ENCODE data around the gene CD244. TPM values are rescaled to one million over a fixed set of nuclear protein-coding genes. Genes with fewer than 3 reads are reported as not detected.

Gene CD244
- polyA plus RNA-seq, 1 donor from 2014 or later, result not detected

GRCh38 chr1:160821627-160822026 is 41.1 kb downstream of the CD244 start:
- TF ChIP-seq EP300 (conservative IDR thresholded peaks at IDR 0.05; ENCODE audit: poor library complexity, severe bottlenecking) (no peak), REST (IDR thresholded peaks at IDR 0.05; ENCODE audit: borderline replicate concordance) (no peak), RAD21 (conservative IDR thresholded peaks at IDR 0.05) (no peak), SMC3 (conservative IDR thresholded peaks at IDR 0.05; ENCODE audit: poor library complexity) (no peak), CTCF (IDR thresholded peaks at IDR 0.05; ENCODE audit: poor library complexity, severe bottlenecking) (no peak), MXI1 (conservative IDR thresholded peaks at IDR 0.05; ENCODE audit: poor library complexity, severe bottlenecking) (no peak), TAF1 (IDR thresholded peaks at IDR 0.05; ENCODE audit: low read depth) (no peak), POLR2AphosphoS5 (IDR thresholded peaks at IDR 0.05) (no peak), EZH2 (IDR thresholded peaks at IDR 0.05; ENCODE audit: borderline replicate concordance, insufficient read depth, low read length, poor library complexity, severe bottlenecking) (no peak)
- no peak overlapping the region for H3K4me3 ChIP-seq (ENCODE audit: low read length)
- H2AFZ ChIP-seq (ENCODE audit: low read depth, low read length), result no peak overlapping the region
- no peaks in the 10 kb centered on the region for H3F3A ChIP-seq (ENCODE audit: insufficient read depth, low read length, poor library complexity, severe bottlenecking)
- no peaks in the 10 kb centered on the region for H3K9me2 ChIP-seq (ENCODE audit: insufficient read depth, low read length)
- no peaks in the 10 kb centered on the region for H3K36me3 ChIP-seq (ENCODE audit: insufficient read depth, low read length)
- no peaks in the 10 kb centered on the region for H3K27me3 ChIP-seq (ENCODE audit: insufficient read depth, low read depth, low read length)
- no peak overlapping the region for H3K27ac ChIP-seq (ENCODE audit: low read length)
- no peaks in the 10 kb centered on the region for H4K20me1 ChIP-seq (ENCODE audit: insufficient read depth)
- H3K9ac ChIP-seq (ENCODE audit: low read length), result no peak overlapping the region
- H3K4me2 ChIP-seq (ENCODE audit: low read length), result no peak overlapping the region
- no peaks in the 10 kb centered on the region for H3K79me2 ChIP-seq (replicated peaks; ENCODE audit: insufficient read depth, low read length)
- H3K9me3 ChIP-seq (ENCODE audit: low read length), result no peaks in the 10 kb centered on the region

- Histone ChIP-seq H3K4me2 (ENCODE audit: low read length) (no peak overlapping the region), H3K36me3 (ENCODE audit: insufficient read depth, low read length) (no peaks in the 10 kb centered on the region), H3K27me3 (ENCODE audit: insufficient read depth, low read depth, low read length) (no peaks in the 10 kb centered on the region), H4K20me1 (ENCODE audit: insufficient read depth) (no peaks in the 10 kb centered on the region), H3K79me2 (replicated peaks; ENCODE audit: insufficient read depth, low read length) (no peaks in the 10 kb centered on the region), H3K4me3 (ENCODE audit: low read length) (no peak overlapping the region), H3K9me3 (ENCODE audit: low read length) (no peaks in the 10 kb centered on the region), H3K9me2 (ENCODE audit: insufficient read depth, low read length) (no peaks in the 10 kb centered on the region), H3F3A (ENCODE audit: insufficient read depth, low read length, poor library complexity, severe bottlenecking) (no peaks in the 10 kb centered on the region), H2AFZ (ENCODE audit: low read depth, low read length) (no peak overlapping the region), H3K9ac (ENCODE audit: low read length) (no peak overlapping the region), H3K27ac (ENCODE audit: low read length) (no peak overlapping the region)
- TF ChIP-seq MXI1 (conservative IDR thresholded peaks at IDR 0.05; ENCODE audit: poor library complexity, severe bottlenecking) (no peak), TAF1 (IDR thresholded peaks at IDR 0.05; ENCODE audit: low read depth) (no peak), CTCF (IDR thresholded peaks at IDR 0.05; ENCODE audit: poor library complexity, severe bottlenecking) (no peak)
These were observed 43.5 kb downstream of the CD244 start for GRCh38 chr1:160819186-160819585.

Measured in neural cell (in vitro differentiated cells).